DMS114 treated with DMSO at 0.1 percent for 48 hours (cell line): ENCODE data around the gene AKAP6.

Source experiments
- DNase-seq: peaks from one replicate; lab custom pipeline; 2025; ENCODE audit not compliant: unreplicated experiment; lab: John Stamatoyannopoulos, UW

Gene AKAP6

GRCh38 chr14:32800320-32800719 lies 471.2 kb downstream of the AKAP6 start:
- no peak for DNase-seq

GRCh38 chr14:32802295-32802694 lies 473.2 kb downstream of the AKAP6 start:
- DNase-seq, result no peak

GRCh38 chr14:32805979-32806378 lies 476.9 kb downstream of the AKAP6 start:
- DNase-seq, result no peak

- DNase-seq, result no peak
Observed at GRCh38 chr14:32808644-32809043, 479.5 kb downstream of the AKAP6 start.

GRCh38 chr14:32809255-32809654 lies 480.2 kb downstream of the AKAP6 start:
- no peak for DNase-seq

GRCh38 chr14:32813401-32813800 lies 484.3 kb downstream of the AKAP6 start:
- no peak for DNase-seq

- no peak for DNase-seq
Observed at GRCh38 chr14:32814721-32815120, 485.6 kb downstream of the AKAP6 start.

- no peak for DNase-seq
Observed at GRCh38 chr14:32816588-32816987, 487.5 kb downstream of the AKAP6 start.

- no peak for DNase-seq
Observed at GRCh38 chr14:32817780-32818179, 488.7 kb downstream of the AKAP6 start.

- no peak for DNase-seq
Observed at GRCh38 chr14:32818581-32818980, 489.5 kb downstream of the AKAP6 start.

GRCh38 chr14:32820181-32820580 lies 491.1 kb downstream of the AKAP6 start:
- DNase-seq, result no peak

GRCh38 chr14:32820682-32821081 lies 491.6 kb downstream of the AKAP6 start:
- DNase-seq, result no peak

GRCh38 chr14:32821964-32822653 lies 493.0 kb downstream of the AKAP6 start:
- DNase-seq, result no peak

GRCh38 chr14:32823706-32824105 lies 494.6 kb downstream of the AKAP6 start:
- no peak for DNase-seq

GRCh38 chr14:32824195-32824594 lies 495.1 kb downstream of the AKAP6 start:
- DNase-seq, result no peak

- DNase-seq, result no peak
Observed at GRCh38 chr14:32825058-32825457, 496.0 kb downstream of the AKAP6 start.

GRCh38 chr14:32826404-32827082 lies 497.4 kb downstream of the AKAP6 start:
- DNase-seq, result no peak

GRCh38 chr14:32827514-32827913 lies 498.4 kb downstream of the AKAP6 start:
- DNase-seq, result no peak

GRCh38 chr14:32835924-32836323 lies 506.8 kb downstream of the AKAP6 start:
- DNase-seq, result no peak

GRCh38 chr14:32841698-32842097 lies 512.6 kb downstream of the AKAP6 start:
- DNase-seq, result no peak

GRCh38 chr14:32846821-32847365 lies 517.8 kb downstream of the AKAP6 start:
- DNase-seq, result no peak

- DNase-seq, result no peak
Observed at GRCh38 chr14:32847867-32848266, 518.8 kb downstream of the AKAP6 start.
